ENCODE measurements around the gene CDK13.
A peak's percentile ranks its signal among the peaks of the same experiment; 100 is the strongest.
"Not testable (repeated sequence)": the region's sequence is repeated elsewhere in the genome, so short reads cannot be mapped to it uniquely, and the experiment has no call there.

Gene CDK13

DNA sequence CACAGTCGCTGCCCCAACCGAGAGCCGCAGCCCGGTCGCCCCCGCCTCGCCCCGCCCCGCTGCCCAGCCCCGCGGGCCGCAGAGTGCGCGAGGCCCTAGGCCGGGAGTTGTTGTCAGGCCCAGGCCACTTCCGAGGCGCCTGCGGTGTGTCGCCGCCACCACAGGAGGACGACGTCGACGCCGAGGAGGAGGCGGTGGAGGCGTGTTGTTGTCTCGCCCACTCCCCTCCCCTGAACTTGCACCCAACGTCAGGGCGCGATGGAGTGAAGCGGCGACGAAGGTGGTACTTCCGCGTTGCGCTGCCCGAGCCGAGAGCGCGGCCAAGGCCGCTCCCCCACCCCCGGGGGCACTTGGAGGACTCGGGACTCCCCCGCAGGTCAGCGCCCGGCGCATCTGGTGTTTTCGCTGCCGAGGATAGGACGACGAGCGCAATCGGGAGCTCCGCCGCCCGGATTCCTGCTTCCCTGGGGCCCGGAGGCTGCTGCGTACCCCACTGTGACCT, at the start of gene CDK13:
Gene CDK13, plus strand, starts transcription at position 286 of the 502 bp plus-strand sequence. CDS start 386 bp downstream, outside the sequence.
- peak; percentile 67 to 93 (median 93) for DNase-seq

DNA sequence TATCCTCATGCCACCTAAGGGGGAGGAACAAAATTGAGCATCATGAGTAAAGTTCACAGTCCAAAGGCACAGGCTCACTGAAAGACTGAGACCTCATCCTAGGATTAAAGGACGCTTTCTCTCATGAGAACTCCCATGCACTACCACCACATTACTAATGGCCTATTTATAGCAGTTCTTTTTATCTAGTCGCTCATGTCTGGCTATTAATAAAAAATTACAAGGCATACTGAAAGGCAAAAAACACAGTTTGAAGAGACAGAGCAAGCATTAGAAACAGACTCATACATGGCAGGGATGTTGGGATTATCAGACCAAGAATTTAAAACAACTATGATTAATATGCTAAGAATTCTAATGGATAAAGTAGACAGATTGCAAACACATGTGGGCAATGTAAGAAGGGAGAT, 46.0 kb upstream of the CDK13 start:
- DNase-seq, result no peak

DNA sequence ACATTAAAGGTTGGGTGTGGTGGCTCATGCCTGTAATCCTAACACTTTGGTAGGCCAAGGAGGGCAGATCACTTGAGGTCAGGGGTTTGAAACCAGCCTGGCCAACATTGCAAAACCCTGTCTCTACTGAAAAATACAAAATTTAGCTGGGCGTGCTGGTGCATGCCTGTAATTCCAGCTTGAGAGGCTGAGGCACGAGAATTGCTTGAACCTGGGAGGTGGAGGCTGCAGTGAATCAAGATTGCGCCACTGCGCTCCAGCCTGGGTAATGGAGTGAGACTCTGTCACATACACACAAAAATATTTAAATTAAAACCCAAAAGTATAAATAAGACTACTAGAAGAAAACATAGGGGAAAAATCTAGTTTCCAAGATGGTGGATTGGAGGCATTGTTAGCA, 41.9 kb upstream of the CDK13 start:
- DNase-seq, result no peak

DNA sequence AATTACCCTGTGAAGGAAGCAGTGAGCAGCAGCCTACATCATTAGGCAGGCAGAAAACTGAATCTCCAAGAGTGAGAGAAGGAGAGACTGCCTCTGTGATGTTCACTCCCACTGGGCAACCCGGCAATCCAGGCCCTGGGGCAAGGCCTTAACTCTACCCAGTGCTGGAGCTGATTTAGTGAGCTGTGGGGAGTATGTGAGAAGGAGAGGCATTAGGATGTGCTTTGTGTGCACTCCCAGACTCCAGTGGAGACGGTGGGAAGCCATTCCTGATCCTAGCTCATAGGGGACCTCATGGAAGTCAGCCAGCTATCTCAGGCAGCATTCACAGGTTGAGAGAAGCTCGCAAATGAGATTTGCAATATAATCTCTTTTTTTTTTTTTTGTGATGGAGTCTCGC, 41.1 kb upstream of the CDK13 start:
- no peak for DNase-seq

DNA sequence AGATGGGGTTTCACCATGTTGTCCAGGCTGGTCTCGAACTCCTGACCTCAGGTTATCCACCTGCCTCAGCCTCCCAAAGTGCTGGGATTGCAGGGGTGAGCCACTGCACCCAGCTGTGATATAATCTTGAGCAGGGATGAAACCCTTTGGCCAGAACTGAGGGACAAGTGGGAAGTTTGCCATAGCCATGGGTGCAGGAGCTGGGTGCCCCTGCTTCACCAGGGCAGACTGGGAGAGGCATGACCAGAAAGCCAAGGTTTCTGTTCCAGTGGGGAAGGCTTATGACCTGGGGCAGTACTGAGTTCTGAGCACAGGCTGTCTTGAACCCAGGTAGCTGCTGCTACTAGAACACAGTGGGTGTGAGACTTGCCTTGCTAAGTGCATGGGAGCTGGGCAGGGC, 40.5 kb upstream of the CDK13 start:
- DNase-seq, result no peak

DNA sequence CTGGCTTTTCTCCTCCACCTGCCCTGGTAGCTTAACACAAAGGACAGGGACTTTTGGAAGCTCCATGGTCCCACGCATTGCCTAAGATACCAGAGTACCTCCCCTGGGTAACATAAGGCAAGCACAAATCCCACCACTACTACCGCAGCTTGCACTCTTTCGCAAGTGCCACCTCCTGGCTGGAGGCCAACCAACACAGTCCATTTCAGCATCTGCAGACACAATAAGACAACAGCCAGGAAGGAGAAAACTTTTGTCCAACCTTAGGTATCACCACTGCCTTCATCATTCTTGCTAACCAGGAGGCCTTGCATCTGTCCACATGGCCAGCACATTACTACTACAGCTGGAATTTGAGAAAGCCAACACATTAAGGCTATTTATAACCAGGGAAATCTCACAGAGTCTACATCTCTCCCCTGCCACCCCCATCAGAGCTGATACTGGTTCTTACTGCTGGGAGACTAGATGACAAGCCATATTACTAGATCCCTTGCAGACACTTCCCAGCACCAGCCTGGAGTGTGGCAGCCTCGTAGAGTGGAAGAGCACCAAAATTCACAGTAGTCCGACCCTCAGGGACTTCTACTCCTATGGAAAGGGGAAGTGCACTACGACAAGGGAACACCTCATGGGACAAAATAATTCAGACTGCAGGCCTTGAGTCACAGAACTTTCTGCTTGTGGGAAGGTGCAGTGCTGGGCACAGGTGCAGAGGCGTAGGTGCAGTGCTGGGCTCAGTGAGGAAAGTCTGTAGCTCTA, 39.8 kb upstream of the CDK13 start:
- DNase-seq, result no peak

DNA sequence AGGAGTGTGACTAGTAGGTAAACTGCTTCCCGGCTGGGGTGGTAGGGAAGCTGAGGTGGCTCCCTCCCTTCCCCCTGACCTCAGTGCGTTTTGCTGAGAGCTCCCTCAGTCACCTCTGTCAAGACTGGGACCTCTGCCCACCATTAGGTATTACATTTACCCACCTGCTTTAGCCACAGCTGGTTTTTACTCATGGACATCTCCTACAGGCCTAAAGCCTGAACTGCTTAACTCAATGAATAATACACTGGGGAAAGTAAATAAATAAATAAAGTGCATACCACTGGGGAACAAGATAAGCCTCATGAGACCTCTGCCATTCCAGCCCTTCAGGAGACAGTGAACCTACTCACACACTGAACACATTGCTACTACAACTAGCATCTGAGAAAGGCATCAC, 38.9 kb upstream of the CDK13 start:
- no peak for DNase-seq

DNA sequence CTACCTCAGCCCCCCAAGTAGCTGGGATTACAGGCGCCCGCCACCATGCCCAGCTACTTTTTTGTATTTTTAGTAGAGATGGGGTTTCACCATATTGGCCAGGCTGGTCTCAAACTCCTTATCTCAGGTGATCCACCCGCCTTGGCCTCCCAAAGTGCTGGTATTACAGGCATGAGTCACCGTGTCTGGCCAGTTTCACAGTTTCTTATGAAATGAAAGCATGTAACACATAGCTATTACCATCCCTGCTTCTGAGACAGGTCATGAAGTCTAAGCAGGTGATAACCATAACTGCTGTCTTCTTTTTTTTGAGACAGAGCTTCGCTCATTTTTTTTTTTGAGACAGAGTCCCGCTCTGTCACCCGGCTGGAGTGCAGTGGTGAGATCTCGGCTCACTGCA, 34.2 kb upstream of the CDK13 start:
- DNase-seq, result not testable (repeated sequence)

DNA sequence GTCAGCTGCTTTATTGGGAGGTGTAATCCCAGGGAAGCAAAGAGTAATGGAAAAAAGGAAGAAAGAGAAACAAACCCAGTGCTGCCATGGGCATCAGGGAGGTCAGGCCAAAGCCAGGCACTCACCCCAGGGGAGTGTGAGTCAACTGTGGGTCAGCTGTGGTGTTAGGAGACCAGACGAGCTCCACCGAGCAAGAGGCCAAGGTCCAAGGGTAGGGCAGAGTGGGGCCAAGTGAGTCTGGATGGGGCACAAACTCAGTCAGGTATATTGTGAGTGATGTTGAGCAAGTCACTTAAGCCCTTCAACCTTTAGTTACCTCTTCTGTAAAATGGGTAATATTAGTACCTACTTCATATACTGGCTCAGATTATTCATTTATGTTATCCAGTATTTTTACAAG, 30.4 kb upstream of the CDK13 start:
- DNase-seq, result no peak

DNA sequence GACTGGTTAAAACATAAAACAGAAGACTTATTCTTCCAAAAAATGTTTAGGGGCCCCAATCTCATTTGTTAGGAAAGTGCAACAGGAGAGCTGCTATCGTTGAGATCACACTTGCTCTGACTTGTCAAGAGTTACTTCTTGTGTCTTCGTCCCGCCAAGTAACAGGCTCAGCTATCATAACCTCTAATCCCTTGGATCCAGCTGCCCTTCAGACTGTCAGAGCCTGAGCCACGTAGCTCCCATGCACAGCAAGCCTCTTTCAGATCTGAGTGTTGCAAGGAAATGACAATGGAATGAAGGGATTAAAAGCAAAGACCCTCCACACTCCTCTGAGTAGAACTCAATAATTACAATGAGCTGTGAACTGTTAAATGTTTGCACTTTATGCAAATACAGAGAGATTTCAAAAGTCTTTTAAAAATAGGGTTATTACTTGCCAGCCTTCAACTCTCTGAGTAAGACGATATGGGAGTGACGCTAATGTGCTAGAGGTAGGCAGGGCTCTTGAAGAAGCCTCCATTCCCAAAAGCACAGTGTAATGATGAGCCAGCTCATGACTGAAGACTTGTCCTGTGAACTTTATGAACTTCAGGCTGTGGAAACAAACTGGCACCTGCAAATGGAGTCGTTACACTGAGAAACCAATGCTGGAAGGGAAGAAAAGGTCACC, 28.4 kb upstream of the CDK13 start:
- DNase-seq, result no peak

DNA sequence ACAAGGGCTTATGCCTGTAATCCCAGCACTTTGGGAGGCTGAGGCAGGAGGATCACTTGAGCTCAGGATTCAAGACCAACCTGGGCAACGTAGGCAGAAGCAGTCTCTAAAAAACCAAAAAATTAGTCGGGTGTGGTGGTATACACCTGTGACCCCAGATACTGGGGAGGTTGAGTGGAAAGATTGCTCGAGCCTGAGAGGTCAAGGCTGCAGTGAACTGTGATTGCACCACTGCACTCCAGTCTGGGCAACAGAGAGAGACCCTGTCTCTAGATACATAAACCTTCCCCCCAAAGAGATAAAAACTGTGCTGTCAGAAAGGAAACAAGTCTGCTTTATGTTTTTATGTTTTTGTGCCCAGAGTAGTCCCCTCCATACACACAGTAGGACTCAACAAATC, 27.5 kb upstream of the CDK13 start:
- DNase-seq, result no peak

DNA sequence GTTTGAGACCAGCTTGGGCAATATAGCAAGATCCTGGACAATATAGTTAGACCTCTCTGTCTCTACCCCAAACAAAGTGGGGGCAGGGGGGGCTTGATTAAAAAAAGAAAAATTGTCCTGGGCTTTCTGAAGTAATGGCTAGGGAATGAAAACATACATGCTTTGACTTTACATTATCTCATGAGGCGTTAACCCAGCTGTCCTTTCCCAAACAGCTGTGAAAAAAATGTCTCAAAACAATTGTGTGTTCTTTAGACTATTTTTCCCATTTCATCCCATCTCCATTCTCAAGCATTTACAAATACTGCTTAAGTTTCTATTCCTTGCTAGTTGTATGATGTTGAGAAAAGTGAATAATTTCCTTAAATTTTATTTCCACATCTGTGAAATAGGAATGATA, 27.0 kb upstream of the CDK13 start:
- DNase-seq, result no peak

DNA sequence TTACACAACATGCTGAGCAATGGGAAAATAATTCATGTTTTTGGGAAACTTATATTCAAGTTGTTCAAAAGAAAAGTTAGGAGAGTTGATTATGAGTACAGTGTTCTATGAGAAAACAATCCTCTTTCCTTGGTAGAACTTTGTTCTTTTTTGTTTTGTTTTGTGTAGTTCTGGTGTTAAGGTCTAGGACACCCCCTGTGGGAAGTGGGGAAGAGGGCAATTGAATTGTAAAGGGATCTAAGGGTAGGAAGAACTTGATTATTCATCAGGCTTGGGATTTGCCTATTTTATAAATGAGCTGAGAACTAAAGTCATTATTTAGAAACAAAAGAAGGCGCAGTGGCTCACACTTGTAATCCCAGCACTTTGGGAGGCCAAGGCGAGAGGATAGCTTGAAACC, 25.9 kb upstream of the CDK13 start:
- no peak for DNase-seq

DNA sequence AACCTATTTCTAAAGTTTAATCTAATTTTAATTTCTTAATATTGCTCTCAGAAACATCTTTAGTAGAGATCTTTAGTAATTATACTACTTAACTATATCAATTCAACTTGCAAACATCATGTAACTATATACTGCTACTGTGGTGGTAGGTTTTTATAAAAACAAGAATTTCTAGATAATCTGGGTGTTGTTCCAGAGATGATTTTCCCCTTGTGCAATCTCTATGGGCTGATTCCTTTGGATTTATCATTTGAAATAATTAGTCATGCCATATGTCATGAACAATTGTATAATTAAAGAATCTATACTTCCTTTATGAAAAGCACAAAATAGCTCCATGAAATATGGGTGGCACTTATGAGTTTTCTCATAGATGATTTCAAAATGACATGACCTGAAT, 23.9 kb upstream of the CDK13 start:
- DNase-seq, result no peak

DNA sequence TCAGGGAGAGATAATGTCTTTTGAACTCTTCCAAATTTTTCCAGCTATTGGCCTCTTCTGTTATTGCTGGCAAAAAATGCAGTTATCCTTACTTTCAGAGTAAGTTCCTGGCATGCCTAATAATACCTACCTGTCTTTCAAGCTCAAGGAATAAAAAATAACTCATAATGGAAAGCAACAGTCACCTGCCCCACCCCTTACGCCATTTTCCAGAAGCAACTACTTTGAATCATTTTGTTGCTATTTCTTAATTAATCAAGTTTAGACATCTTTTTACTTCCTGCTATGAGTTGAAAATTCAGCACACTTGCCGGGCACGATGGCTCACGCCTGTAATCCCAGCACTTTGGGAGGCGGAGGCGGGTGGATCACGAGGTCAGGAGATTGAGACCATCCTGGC, 23.0 kb upstream of the CDK13 start:
- no peak for DNase-seq

DNA sequence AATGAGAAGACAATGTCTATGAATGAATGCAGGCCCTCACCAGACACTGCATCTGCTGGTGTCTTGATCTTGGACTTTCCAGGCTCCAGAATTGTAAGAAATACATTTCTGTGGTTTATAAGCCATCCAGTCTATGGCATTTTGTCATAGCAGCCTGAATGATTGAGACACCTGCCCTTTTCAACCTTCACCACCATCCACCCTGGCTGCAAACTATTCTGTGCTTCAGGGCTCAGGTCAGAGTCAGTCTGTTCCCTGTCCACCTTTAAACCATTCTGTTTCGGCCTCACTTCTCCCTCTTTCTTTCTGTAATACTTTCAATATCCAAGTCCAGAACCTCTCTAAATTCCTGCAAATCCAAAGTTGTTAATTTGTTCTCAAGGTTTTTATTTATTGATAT, 15.9 kb upstream of the CDK13 start:
- no peak for DNase-seq

DNA sequence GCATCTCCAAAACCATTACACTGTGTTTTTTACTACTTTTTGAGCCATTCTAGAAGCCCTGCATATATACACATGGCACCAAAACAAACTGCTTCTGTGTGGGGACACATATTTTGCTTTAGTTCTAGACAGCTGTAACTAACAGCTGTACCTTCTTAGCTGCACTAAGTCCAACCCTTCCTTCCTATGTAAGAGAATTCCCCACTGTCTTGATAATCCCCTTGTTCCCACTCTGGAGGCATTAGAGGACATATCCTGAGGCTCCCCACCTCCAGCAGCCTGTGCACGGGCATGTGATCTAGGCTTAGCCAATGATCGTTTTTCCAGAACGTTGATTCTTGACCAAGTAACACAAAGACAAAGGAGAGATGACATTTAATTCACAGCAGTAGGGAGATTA, 13.3 kb upstream of the CDK13 start:
- DNase-seq, result no peak

DNA sequence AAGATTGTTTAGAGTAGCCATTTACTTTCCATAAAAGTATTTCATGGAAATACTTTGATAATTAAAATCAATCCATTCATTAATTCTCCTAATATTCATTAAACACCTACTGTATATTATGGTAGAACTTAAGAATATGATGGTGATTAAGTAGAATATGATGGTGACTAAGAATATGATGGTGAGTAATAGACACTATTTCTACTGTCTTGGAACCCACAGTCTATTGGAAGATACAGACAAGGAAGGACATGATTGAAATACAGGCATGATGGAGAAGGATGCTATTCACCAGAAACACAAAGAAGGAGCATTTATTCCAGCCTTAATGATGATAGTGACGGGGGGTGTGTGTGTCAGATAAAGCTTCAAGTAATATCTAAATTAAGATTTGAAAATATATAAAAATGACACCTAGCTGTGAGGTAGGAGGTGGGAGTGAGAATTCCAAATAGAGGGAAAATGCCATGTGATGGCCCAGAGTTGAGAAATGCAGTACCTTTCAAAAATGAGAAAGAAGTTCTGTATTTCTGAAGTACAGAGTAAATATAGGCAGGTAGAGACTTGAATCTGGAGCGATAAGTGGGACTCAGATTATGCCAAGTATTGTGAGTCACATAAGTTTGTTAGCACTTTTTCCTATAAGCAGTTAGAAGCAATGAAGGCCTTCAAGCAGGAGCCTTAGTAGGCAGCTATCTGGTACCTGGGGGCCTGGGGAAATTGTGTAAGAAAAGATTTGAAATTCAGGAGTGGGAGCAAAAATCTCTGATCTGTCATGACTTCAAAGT, 12.5 kb upstream of the CDK13 start:
- no peak for DNase-seq

DNA sequence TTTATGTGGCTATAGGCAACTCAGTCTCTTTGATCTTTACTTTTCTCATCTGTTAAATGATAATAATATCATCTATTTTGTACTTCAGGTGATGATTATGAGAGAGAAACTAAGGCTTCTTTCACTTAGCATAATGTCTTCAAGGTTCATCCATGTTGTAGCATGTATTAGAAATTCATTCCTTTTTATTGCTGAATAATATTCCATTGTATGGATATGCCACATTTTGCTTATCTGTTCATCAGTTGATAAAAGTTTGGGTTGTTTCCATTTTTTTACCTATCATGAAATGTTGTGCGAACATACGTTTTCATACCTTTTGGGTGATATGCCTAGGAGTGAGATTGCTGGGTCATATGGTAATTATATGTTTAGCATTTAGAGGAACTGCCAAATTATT, 7.2 kb upstream of the CDK13 start:
- DNase-seq, result no peak

DNA sequence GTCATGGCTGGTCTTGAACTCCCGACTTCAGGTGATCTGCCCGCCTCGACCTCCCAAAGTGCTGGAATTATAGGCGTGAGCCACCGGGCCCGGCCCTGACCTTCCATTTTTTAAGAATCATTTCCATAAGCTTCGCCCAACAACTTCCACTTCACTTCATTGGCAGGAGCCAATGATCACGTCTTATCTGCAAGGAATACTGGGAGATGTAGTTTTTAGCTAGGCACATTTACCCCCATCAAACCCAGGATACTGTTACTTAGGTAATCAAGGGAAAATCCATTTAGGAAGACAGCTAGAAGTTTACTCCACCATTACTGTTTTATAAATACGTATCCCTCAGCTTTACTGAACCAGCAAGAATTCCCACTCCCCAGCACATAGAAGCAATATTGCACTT, 3.4 kb upstream of the CDK13 start:
- no peak for DNase-seq

DNA sequence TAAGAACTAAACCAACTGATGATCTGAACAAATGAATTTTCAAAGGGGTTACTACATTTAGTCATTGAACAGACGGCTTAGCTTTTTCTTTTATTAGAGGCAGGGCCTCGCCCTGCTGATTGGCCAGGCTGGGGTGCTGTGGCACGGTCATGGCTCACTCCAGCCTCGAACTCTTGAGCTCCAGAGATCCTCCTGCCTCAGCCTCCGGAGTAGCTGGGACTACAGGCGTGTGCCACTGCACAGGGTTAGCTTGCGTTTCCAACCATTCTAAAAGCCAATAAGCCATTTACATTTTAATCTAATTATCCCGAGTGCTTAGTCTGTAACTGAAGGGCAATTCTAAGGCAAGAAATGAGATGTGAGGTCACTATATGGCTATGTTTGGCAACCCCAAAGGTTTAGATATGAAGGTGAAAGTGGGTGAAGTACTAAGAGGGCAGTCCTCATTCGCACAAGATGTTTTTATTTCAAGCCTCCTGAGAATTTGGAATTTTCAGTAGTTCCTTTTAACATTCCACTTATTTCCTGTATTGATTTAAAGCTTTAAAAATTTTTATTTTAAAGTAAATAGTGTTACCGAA, 1.6 kb upstream of the CDK13 start:
- DNase-seq, result peak in 1 of 3 experiments; percentile 74

DNA sequence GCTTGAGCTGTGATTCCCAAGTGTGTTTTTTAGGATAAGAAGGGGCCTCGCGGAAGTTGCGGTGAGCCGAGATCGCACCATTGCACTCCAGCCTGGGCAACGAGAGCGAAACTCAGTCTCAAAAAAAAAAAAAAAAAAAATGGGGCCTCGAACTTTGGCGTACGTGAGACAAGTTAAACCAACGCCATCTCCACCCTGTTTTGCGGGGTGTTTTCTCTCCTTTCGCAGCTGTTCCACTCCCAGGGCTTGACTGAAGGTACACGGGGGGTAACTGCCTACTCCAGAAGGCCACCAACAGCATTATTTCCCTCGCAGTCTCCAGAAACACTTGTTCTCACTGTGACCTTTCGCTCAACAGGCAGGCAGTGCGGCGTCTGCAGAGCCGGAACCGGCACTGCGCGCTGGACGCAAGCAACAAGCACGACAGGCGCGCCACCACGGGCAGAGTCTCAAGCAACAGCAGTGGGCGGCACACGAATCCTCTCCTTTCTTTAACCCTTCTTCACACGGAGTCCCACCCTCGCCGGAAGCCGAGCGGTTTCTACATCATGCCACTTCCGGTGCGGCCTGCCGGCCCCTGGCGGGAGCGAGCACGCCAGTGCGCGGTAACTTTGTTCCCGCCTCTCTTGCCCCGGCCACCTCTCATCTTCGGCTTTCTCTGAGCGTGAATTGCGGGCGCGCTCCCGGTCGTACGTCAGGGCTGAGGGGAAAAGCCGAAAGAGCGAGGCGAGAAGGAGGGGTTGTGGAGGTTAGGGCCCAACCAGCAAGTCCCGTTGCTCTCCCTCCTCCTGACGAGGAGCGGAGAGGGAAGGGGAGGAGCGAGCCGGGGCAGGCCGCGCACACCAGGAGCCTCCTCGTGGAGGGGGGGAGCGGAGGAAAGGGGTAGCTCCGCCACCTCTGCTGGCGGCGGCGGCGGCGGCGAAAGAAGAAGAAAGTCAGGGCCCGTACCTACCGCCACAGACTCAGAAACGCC, 814 bp upstream of the CDK13 start:
- peak; percentile 98 to 100 (median 99) for DNase-seq

Measured in NCI-H1417 (cell line).